ENCODE results near the gene DHX29. TPM values are rescaled to one million over a fixed set of nuclear protein-coding genes. Genes with fewer than 3 reads are reported as not detected.

DHX29 gene
- total RNA-seq, 1 donor from 2014 or later, result 11.3 TPM

- Histone ChIP-seq H3K9me3 (no peaks in the 10 kb centered on the region), H3K36me3 (peaks cover 59 to 94% of the 10 kb centered on the region in 2 donors), H3K4me1 (no peaks in the 10 kb centered on the region), H3K4me3 (no peak overlapping the region), H3K27ac (no peak overlapping the region), H3K27me3 (no peaks in the 10 kb centered on the region)
- intact Hi-C loops (cut with DNase I), result no loop called here
- TF ChIP-seq CTCF (IDR thresholded peaks at IDR 0.05), result no peak
- DNase-seq (ENCODE audit: low spot score in 2 of 2), result no peak
Measured at GRCh38 chr5:55286411-55286933, 21.0 kb downstream of the DHX29 start.

- Histone ChIP-seq H3K36me3 (peaks cover 67 to 97% of the 10 kb centered on the region in 2 donors), H3K27me3 (no peaks in the 10 kb centered on the region), H3K4me1 (no peaks in the 10 kb centered on the region), H3K4me3 (no peak overlapping the region), H3K9me3 (no peaks in the 10 kb centered on the region), H3K27ac (no peak overlapping the region)
- no peak for TF ChIP-seq CTCF (IDR thresholded peaks at IDR 0.05)
- intact Hi-C loops (cut with DNase I), result no loop called here
- DNase-seq (ENCODE audit: low spot score in 2 of 2), result no peak
Measured at GRCh38 chr5:55278778-55279177, 28.7 kb downstream of the DHX29 start.

GRCh38 chr5:55276771-55277170 is 30.7 kb downstream of the DHX29 start:
- intact Hi-C loops (cut with DNase I), result no loop called here
- no peak overlapping the region for H3K4me3 ChIP-seq
- no peaks in the 10 kb centered on the region for H3K27me3 ChIP-seq
- H3K27ac ChIP-seq, result no peak overlapping the region
- no peak for TF ChIP-seq CTCF (IDR thresholded peaks at IDR 0.05)
- no peak for DNase-seq (ENCODE audit: low spot score in 2 of 2)
- no peaks in the 10 kb centered on the region for H3K9me3 ChIP-seq
- H3K36me3 ChIP-seq, result peaks cover 74 to 97% of the 10 kb centered on the region in 2 donors
- no peaks in the 10 kb centered on the region for H3K4me1 ChIP-seq

- Histone ChIP-seq H3K9me3 (no peaks in the 10 kb centered on the region), H3K4me1 (no peaks in the 10 kb centered on the region), H3K4me3 (no peak overlapping the region), H3K27me3 (no peaks in the 10 kb centered on the region), H3K36me3 (peaks cover 49 to 83% of the 10 kb centered on the region in 2 donors), H3K27ac (no peak overlapping the region)
- DNase-seq (ENCODE audit: low spot score in 2 of 2), result no peak
- no peak for TF ChIP-seq CTCF (IDR thresholded peaks at IDR 0.05)
- intact Hi-C loops (cut with DNase I), result no loop called here
Measured at GRCh38 chr5:55258339-55258738, 49.2 kb downstream of the DHX29 start.

- Histone ChIP-seq H3K27me3 (no peaks in the 10 kb centered on the region), H3K36me3 (peaks cover 37 to 55% of the 10 kb centered on the region in 2 donors), H3K4me3 (no peak overlapping the region), H3K9me3 (no peaks in the 10 kb centered on the region), H3K4me1 (no peaks in the 10 kb centered on the region), H3K27ac (no peak overlapping the region)
- no peak for DNase-seq (ENCODE audit: low spot score in 2 of 2)
- TF ChIP-seq CTCF (IDR thresholded peaks at IDR 0.05), result no peak
- intact Hi-C loops (cut with DNase I), result no loop called here
Measured at GRCh38 chr5:55254802-55255201, 52.7 kb downstream of the DHX29 start.

- no peak for TF ChIP-seq CTCF (IDR thresholded peaks at IDR 0.05)
- intact Hi-C loops (cut with DNase I), result no loop called here
Measured at GRCh38 chr5:55250064-55250463, 57.4 kb downstream of the DHX29 start.

More at GRCh38 chr5:55250064-55250463, 57.4 kb downstream of the DHX29 start:
- no peak overlapping the region for H3K4me3 ChIP-seq
- no peaks in the 10 kb centered on the region for H3K27me3 ChIP-seq
- H3K4me1 ChIP-seq, result no peaks in the 10 kb centered on the region
- H3K9me3 ChIP-seq, result peaks cover 0 to 19% of the 10 kb centered on the region in 2 donors
- H3K27ac ChIP-seq, result no peak overlapping the region
- peaks cover 6 to 11% of the 10 kb centered on the region in 2 donors for H3K36me3 ChIP-seq
- no peak for DNase-seq (ENCODE audit: low spot score in 2 of 2)
